ENCODE data around the gene ODAD4. TPM values are rescaled to one million over a fixed set of nuclear protein-coding genes. Genes with fewer than 3 reads are reported as not detected.

The ODAD4 gene
- total RNA-seq, 1 experiment from 2014 or later, result 0.15 TPM

DNA sequence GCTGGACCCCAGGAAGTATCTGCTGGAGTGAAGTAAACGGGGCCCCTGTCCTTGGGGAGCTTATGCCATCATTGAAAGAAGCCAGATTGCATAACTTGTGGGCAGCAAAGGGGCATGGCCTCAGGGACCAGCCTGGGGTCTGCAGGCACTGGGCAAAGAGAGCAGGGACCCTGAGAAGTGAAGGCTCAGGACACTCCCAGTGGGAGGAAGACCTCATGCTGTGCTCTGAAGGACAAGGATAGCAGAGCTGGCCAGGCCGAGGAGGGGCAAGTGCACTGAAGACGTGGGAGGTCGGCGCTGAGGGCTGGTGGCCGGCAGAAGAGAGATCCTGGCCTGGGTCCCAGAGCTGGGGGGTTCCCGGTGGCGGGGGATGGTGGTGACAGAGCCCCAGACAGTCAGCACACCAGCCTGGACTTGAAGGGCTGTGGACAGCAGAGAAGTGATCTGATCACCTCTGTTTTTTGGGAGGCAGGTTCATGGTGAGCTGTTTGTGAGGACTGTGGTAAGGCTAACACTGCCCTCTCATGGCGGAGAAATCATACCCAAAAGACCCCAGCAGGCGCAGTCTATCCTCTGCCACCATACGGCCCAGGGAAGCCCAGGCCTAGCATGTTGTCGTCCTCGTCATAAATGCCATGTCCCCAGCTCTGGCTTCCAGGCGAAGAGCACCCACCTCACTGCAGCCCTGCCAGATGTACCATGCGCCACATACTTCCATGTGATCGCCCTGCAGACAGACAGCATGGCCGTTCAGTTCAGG, 29.1 kb downstream of the ODAD4 start:
- BruUV-seq (replicated peaks), result no TSS peak
- no peak overlapping the region for H3K4me2 ChIP-seq (ENCODE audit: low read length)
- H3K36me3 ChIP-seq (ENCODE audit: low read depth, low read length), result no peaks in the 10 kb centered on the region
- H3K9ac ChIP-seq (ENCODE audit: low read length), result no peak overlapping the region
- no peaks in the 10 kb centered on the region for H3K27me3 ChIP-seq (ENCODE audit: low read length)
- no peak overlapping the region for H3K4me3 ChIP-seq (ENCODE audit: low read length)
- ChIA-PET CTCF (interaction anchor here (0.5 to 1.4 kb wide), 3 partner anchors 29 to 568 kb away, joined by 3 to 5 read pairs (median 3); partner anchors contain the start of gene ODAD4), POLR2A (ENCODE audit: unreplicated experiment) (no interaction called here)
- intact Hi-C loops (cut with micrococcal nuclease), result no loop called here
- ATAC-seq, result peak; percentile 77
- H3K79me2 ChIP-seq (ENCODE audit: low read length), result no peaks in the 10 kb centered on the region
- H2AFZ ChIP-seq (ENCODE audit: low read length), result no peak overlapping the region
- peak; percentile 48 for DNase-seq
- H3K9me2 ChIP-seq (replicated peaks; ENCODE audit: low read length), result no peaks in the 10 kb centered on the region
- H3F3A ChIP-seq (ENCODE audit: low read length, unreplicated experiment), result no peaks in the 10 kb centered on the region
- H3K9me3 ChIP-seq (ENCODE audit: low read length), result no peaks in the 10 kb centered on the region
- H4K20me1 ChIP-seq (ENCODE audit: low read length), result no peaks in the 10 kb centered on the region
- no peak overlapping the region for H3K27ac ChIP-seq (ENCODE audit: low read length)
- TF ChIP-seq EZH2phosphoT487 (IDR thresholded peaks at IDR 0.05; ENCODE audit: borderline replicate concordance, low read length), result no peak
- TF ChIP-seq, protein P1, sequence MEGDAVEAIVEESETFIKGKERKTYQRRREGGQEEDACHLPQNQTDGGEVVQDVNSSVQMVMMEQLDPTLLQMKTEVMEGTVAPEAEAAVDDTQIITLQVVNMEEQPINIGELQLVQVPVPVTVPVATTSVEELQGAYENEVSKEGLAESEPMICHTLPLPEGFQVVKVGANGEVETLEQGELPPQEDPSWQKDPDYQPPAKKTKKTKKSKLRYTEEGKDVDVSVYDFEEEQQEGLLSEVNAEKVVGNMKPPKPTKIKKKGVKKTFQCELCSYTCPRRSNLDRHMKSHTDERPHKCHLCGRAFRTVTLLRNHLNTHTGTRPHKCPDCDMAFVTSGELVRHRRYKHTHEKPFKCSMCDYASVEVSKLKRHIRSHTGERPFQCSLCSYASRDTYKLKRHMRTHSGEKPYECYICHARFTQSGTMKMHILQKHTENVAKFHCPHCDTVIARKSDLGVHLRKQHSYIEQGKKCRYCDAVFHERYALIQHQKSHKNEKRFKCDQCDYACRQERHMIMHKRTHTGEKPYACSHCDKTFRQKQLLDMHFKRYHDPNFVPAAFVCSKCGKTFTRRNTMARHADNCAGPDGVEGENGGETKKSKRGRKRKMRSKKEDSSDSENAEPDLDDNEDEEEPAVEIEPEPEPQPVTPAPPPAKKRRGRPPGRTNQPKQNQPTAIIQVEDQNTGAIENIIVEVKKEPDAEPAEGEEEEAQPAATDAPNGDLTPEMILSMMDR (conservative IDR thresholded peaks at IDR 0.05; ENCODE audit: low read depth, low read length), result peak; percentile 42
- H3K4me1 ChIP-seq (ENCODE audit: insufficient read depth, low read length), result no peaks in the 10 kb centered on the region

DNA sequence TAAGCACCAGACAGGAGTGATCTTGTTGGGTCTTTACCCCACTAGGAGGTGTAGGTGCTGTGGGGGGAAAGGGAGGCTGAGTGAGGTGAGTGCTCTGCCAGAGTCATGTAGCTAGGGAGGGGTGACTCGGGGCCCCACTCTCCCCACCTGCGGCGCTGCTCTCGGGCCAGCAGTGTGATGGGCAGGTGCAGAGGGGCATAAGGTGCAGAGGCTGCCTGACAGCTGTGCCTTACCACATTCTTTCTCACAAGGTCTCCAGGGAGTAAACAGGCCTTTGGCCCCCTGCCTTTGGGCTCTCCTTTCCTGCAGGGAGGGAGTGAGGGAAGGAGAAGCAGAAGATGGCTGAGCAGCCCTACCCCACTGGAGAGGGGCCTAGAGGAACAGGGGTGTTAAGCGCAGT, 31.7 kb downstream of the ODAD4 start:
- no peak overlapping the region for H3K4me2 ChIP-seq (ENCODE audit: low read length)
- H3K9me3 ChIP-seq (ENCODE audit: low read length), result no peaks in the 10 kb centered on the region
- H3K4me1 ChIP-seq (ENCODE audit: insufficient read depth, low read length), result peaks cover 13% of the 10 kb centered on the region
- no peak overlapping the region for H3K27ac ChIP-seq (ENCODE audit: low read length)
- H3F3A ChIP-seq (ENCODE audit: low read length, unreplicated experiment), result no peaks in the 10 kb centered on the region
- no peaks in the 10 kb centered on the region for H3K9me2 ChIP-seq (replicated peaks; ENCODE audit: low read length)
- no peaks in the 10 kb centered on the region for H4K20me1 ChIP-seq (ENCODE audit: low read length)
- BruUV-seq (replicated peaks), result no TSS peak
- POLR2A ChIA-PET (ENCODE audit: unreplicated experiment), result no interaction called here
- no peak overlapping the region for H2AFZ ChIP-seq (ENCODE audit: low read length)
- no peaks in the 10 kb centered on the region for H3K27me3 ChIP-seq (ENCODE audit: low read length)
- H3K36me3 ChIP-seq (ENCODE audit: low read depth, low read length), result no peaks in the 10 kb centered on the region
- H3K79me2 ChIP-seq (ENCODE audit: low read length), result peaks cover 5% of the 10 kb centered on the region
- no peak for DNase-seq
- H3K9ac ChIP-seq (ENCODE audit: low read length), result no peak overlapping the region
- no peak for ATAC-seq
- CTCF ChIA-PET, result no interaction called here
- intact Hi-C loops (cut with micrococcal nuclease), result no loop called here
- TF ChIP-seq EZH2 (IDR thresholded peaks at IDR 0.05; ENCODE audit: low read length, unreplicated experiment) (no peak), EZH2phosphoT487 (IDR thresholded peaks at IDR 0.05; ENCODE audit: borderline replicate concordance, low read length) (no peak)
- TF ChIP-seq, protein P1 (conservative IDR thresholded peaks at IDR 0.05; ENCODE audit: low read depth, low read length), result no peak
- H3K4me3 ChIP-seq (ENCODE audit: low read length), result no peak overlapping the region

DNA sequence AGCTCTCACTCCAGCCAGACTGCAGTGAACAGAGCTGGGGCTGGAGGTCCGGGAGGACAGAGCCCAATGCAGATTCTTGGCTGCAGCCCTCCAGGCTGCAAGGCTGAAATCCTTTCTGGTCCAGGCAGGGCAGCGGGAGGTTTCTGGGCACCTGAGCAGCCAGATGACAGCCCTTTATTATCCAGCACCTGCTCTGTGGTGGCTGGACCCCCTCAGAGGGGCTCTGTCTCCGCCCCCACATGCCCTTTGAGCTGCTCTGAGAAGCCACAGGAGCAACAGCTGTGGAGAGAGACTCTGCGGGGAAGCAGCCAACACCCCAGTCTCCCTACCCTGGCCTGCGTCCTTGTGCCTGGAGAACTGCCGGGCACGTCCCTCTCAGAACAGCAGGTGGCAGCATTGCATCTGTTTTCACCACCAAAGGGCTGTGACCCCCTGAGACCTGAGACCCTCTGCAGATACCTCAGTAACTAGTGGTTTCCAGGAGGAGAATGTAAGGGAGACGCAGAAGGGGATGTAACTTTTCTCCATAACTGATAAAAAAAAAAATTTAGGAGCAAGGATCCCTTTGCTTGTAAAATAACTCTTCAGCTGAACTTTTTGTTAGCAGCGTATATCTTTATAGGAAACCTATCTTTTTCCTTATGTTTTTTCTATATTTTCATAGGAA, 32.5 kb downstream of the ODAD4 start:
- no peak overlapping the region for H3K4me2 ChIP-seq (ENCODE audit: low read length)
- H3K36me3 ChIP-seq (ENCODE audit: low read depth, low read length), result no peaks in the 10 kb centered on the region
- H3K27ac ChIP-seq (ENCODE audit: low read length), result no peak overlapping the region
- H3K4me3 ChIP-seq (ENCODE audit: low read length), result no peak overlapping the region
- no peaks in the 10 kb centered on the region for H4K20me1 ChIP-seq (ENCODE audit: low read length)
- no peaks in the 10 kb centered on the region for H3K27me3 ChIP-seq (ENCODE audit: low read length)
- H3K9me3 ChIP-seq (ENCODE audit: low read length), result no peaks in the 10 kb centered on the region
- H3K4me1 ChIP-seq (ENCODE audit: insufficient read depth, low read length), result peaks cover 13% of the 10 kb centered on the region
- DNase-seq, result peak; percentile 60
- no peaks in the 10 kb centered on the region for H3K9me2 ChIP-seq (replicated peaks; ENCODE audit: low read length)
- no peak overlapping the region for H2AFZ ChIP-seq (ENCODE audit: low read length)
- no peak for TF ChIP-seq EZH2 (IDR thresholded peaks at IDR 0.05; ENCODE audit: low read length, unreplicated experiment)
- TF ChIP-seq, protein P1 (conservative IDR thresholded peaks at IDR 0.05; ENCODE audit: low read depth, low read length), result peak; percentile 88
- TF ChIP-seq EZH2phosphoT487 (IDR thresholded peaks at IDR 0.05; ENCODE audit: borderline replicate concordance, low read length), result no peak
- no TSS peak for BruUV-seq (replicated peaks)
- intact Hi-C loops (cut with micrococcal nuclease), result no loop called here
- no peak for ATAC-seq
- H3F3A ChIP-seq (ENCODE audit: low read length, unreplicated experiment), result no peaks in the 10 kb centered on the region
- ChIA-PET CTCF (interaction anchor here (0.6 to 1.0 kb wide), 6 partner anchors 55 to 821 kb away, joined by 3 to 6 read pairs (median 4); partner anchors contain the start of genes DNAJC7 and NKIRAS2), POLR2A (ENCODE audit: unreplicated experiment) (no interaction called here)
- H3K9ac ChIP-seq (ENCODE audit: low read length), result no peak overlapping the region
- H3K79me2 ChIP-seq (ENCODE audit: low read length), result peaks cover 13% of the 10 kb centered on the region
